ENCODE data around the gene PIBF1.
"Not testable (repeated sequence)": the region's sequence is repeated elsewhere in the genome, so short reads cannot be mapped to it uniquely, and the experiment has no call there.

The PIBF1 gene

DNA sequence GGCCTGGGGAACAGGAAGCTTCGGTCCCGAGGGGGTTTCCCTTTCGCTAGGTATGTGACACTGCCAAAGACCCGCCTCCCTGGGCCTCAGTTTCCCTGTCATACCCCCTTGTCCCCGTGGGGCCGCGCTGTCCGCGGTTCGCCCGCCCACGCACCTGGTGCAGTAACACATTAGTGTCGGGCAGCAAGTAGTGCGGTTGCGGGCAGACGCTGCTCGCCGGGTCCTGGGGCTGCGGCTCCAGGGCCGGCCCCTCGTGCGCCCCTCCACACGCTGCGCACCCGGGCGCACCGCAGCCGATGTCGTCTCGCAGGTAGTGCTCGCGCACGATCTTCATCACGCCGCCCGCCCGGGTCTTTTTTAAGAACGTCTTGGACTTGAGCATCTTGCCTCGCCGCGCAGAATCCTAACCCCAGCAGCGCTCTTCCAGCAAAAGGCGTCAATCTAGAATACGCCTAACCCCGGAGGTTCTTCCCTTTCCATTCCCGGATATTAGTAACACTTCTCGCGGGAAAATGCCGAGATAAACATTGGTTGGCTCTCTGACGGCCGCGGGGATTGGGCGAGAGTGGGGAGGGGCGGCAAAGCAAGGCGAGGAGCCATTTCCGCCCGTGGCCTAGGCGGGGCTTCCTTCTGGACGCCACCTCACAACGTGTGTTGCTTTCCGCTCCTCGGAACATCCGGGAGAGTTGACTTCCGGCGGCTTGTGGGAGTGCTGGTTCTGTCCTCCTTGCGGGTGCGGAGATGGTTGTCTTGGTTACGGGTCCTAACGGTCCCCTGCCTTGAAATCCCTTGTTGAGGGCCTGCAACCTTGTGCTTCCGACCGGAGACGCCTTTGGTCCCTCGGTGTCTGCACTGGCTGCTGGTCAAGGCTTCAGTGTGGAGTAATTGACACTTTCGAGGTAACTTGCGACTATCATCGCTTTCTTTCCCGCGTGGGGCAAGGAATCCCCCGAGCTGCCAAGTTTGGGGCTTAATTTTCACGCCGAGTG is at the start of gene PIBF1, which contains the start of gene DIS3:
TSS of gene PIBF1 (plus strand) at position 683 of the 989 bp plus-strand sequence. CDS start 1,337 bp downstream, outside the sequence.
TSS of gene DIS3 (minus strand) at position 450 of the 989 bp plus-strand sequence. CDS start at position 382, 68 bp downstream.
- peak; percentile 98 for DNase-seq

DNA sequence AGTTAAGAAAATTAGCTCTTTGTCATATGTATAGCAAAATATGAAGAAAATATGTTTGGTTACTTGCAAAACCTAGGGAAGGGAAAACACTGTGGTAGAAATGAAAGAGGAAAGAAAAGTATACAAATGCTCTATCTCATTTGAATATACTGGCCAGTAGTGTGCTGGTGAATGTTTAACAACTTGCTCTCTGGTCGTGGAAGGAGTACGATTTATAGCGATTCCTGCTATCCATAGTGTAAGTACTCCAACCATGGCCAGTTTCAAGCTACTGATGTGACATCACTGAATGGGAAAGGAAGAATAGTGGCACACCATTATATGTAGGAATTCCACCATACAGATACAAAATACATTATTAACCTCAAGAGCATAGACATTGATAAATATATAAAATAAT is 44.9 kb upstream of the PIBF1 start:
- DNase-seq, result no peak

- no peak for DNase-seq
Observed at GRCh38 chr13:72740015-72740414, 41.9 kb upstream of the PIBF1 start.

DNA sequence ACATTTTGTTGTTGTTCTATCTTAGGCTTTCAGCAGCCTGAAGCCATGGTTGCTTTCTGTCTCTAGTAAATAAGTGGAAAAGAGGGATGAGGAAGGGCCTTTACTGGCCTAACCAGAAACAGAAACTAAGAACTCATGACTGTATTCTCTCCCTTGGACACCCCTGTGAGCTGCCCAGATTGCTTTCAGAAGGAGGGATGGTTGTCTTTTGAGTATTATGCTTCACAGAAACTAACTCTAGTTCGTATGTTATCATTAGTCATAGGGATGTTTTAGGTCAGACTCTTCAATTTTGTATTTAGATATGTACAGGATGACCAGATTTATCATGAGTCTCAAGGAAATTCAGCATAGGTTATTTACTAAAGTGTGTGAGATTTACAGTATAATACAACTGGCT is 36.7 kb upstream of the PIBF1 start:
- DNase-seq, result no peak

- DNase-seq, result no peak
Observed at GRCh38 chr13:72751220-72751619, 30.7 kb upstream of the PIBF1 start.

DNA sequence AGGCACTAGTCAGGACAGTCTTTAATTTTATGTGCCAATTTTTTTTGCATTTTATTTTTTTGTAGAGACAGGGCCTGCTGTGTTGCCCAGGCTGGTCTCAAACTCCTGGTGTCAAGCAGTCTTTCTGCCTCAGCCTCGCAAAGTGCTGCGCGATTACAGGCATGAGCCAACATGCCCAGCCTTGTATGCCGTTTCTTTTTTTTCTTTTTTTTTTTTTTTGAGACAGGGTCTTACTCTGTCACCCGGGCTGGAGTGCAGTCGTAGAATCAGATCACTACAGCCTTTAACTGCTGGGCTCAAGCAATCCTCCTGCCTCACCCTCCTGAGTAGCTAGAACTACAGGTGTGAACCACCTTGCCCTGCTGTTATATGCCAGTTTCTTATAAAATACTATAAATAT is 27.8 kb upstream of the PIBF1 start:
- DNase-seq, result no peak

- DNase-seq, result no peak
Observed at GRCh38 chr13:72757792-72758535, 24.0 kb upstream of the PIBF1 start.

DNA sequence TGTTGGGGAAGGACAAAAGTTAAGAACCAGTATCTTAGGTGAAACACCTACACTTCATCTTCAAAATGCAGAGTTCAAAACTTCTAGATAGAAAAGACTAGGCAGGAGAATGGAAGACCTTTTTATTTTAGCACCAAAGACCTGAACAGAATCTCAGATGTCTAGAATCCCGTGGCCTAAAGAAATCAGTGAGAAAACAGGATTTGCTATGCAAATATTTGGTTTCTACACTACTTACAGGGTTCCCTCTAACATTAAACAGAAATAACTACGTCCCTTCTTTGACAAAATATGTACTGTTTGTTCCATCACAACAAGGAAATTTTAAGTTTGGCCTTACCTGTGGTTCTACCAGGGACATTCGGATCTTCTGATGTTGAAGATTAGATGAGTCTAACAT is 21.7 kb upstream of the PIBF1 start:
- DNase-seq, result no peak

DNA sequence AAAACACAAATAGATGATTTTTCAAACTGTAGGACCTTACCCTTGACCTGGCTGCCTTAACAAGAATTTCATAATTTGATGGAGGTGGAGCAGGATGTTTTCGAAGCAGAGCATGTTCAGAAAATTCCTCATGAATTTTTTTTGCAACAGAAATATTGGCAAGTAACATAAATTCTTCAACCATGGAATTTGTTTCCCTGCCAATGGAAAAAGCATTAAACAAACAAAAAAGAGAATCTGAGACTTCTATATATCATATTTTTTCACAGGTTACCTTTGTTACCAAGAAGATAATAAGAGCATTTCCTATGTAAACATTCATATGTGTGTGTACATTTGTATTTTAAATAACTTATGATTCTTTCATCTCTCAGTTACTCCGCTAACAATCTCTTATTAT is 18.5 kb upstream of the PIBF1 start:
- DNase-seq, result no peak

GRCh38 chr13:72774019-72774418 is 7.9 kb upstream of the PIBF1 start:
- no peak for DNase-seq

GRCh38 chr13:72782717-72783116 is 784 bp downstream of the PIBF1 start:
- no peak for DNase-seq

DNA sequence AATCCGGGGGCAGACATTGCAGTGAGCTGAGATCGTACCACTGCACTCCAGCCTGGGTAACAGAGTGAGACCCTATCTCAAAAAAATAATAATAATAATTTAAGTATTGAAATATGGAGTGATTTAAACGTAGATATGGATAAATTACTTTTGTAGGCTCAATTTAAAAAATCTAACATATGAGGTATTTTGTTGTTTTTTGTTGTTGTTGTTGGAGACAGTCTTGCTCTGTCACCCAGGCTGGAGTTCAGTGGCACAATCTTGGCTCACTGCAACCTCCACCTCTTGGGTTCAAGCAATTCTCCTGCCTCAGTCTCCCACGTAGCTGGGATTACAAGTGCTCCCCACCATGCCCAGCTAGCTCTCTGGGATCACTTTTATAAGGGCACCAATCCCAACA is 2.7 kb downstream of the PIBF1 start:
- DNase-seq, result not testable (repeated sequence)

DNA sequence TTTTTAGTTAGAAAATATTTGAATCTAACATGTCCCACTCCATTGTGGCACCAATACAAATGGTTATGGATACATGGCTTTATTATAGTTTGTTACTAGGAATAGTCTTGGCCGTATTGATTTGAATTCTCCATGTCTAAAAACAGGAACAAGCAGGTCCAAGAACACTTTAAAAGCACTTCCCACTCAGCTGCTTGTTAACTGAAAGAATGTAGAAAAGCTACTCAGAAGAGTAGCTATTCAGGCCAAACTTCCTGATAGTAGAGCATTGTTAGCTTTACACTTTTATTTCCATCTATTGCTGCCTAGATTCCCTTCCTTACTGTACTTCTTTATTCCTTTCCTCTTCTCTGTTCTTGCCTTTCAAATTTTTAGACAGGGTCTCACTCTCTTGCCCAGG is 6.9 kb downstream of the PIBF1 start:
- no peak for DNase-seq

DNA sequence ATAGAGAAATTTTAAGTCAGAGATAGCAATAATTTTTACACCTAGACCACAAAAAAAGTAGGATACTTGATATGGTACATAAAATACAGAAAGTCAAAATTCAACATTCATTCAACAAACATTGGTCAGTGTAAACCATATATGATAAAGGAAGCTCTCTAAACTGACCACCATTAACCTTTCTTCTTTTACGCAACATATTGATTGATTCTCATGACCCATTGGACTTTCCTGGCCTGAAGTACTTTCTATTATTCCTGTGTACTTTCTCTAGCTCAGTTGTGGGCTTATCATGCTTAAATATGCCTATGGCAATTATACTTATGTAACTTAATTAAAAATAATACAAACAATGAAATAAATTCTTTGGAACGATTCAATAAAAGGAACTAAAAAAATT is 10.7 kb downstream of the PIBF1 start:
- no peak for DNase-seq

GRCh38 chr13:72798817-72799216 is 16.9 kb downstream of the PIBF1 start:
- DNase-seq, result no peak

DNA sequence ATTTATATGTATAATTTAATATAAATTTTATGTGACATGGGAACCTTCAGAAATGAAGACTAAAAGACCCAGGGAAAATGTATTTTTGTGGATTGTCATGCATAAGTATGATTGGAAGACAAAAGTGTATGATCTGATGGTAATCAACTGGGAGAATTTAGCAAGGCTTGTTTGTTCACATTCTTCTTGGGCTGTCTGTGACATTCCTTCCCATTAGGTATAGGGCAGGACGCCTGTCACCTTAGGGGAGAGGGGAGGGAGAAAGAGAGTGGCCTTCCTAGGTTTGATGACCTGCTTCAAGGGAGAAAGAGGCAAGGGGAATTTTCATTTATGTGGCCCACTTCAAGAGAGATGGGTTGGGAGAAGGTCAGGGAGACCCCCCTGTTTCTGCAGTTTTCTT is 22.4 kb downstream of the PIBF1 start:
- no peak for DNase-seq

DNA sequence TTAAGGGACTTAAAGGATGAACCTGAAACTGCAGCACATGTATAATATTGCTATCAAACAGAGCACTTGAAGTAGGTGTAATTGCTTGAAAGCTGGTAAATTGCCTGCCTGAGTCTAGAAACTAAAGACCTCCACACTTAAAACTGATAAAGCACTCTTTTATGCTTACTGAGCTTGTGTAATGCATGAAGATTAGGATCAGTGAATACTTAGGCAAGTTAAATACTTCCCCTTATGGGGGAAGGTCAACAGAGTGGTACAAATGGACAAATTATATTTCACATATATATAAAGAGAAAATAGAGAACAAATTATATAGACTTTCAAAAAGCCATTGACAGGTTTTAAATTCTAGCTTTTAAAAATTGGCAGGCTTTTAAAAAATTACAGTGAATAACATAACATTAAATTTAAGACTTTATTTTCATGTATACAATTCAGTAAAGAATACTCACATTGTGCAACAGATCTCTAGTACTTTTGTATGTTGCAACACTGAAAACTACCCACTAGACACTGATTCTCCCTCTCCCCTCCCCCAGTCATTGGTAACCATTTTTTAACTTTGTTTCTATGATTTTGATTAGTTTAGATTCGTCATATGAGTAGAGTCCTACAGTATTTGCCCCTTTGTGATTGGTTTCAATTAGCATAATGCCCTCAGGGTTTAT is 23.9 kb downstream of the PIBF1 start:
- DNase-seq, result no peak

DNA sequence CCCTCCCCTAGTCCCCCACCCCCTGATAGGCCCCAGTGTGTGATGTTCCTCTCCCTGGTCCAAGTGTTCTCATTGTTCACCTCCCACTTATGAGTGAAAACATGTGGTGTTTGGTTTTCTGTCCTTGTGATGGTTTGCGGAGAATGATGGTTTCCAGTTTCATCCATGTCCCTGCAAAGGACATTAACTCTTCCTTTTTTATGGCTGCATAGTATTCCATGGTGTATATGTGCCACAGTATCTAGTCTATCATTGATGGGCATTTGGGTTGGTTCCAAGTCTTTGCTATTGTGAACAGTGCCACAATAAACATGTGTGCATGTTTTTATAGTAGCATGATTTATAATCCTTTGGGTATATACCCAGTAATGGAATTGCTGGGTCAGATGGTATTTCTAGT is 24.6 kb downstream of the PIBF1 start:
- DNase-seq, result not testable (repeated sequence)

DNA sequence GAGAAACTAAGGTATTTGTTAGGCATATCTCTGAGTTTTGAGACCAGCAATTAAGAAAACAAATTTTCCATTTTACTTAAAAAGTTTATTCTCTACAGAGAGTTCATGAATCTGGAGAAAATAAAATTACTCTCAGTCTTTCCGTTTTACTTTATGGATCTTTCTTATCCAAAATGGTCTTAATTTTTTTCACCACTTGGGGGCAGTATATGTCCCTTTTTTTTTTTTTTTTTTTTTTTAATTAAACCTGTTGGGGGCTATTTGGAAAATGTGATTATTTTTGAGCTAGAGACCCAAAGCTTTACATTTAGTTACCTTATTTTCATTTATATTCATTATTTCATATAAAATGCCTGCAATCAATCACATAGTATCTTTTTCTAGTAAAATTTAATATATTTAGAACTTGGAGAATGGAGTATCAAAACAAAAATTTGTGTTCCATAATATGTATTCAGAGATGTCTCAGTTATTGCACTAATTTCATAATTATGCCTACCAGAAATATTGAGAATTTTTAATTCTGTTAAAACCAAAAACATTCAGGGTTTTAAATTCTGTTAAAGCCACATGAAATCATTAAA is 27.1 kb downstream of the PIBF1 start:
- no peak for DNase-seq

DNA sequence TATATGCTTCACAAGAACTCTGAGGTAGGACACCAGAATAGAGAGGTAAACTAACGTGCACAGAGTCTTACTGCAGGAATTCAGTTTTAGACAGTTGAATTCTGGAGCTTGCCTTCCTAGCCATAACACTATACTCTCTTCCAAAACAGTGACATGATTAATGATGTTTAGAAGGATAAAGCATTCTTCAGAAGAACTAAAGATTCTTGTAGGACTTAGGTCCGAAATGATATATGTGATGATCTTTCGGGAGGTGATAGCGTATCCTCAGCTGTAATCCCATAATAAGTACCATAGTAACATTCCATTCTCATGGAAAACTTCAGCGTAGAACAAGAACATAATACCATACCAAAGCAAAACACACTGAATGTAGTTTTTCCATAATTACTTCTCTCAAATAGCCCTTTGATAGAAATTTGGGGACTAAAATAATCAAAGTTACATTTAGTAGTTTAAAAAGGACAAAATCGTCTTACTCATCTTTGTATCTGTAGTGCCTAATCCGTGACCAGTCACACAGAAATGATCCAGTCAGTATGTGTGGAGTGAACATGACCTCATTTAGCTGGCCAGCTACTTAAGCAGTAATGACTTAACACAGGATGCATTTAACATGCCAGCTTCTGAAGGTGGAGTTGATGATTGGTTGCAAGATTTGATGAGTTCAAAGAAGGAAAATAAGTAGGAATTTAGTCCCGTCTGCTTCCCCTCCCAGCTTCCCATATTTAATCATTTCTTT is 38.4 kb downstream of the PIBF1 start:
- DNase-seq, result no peak

DNA sequence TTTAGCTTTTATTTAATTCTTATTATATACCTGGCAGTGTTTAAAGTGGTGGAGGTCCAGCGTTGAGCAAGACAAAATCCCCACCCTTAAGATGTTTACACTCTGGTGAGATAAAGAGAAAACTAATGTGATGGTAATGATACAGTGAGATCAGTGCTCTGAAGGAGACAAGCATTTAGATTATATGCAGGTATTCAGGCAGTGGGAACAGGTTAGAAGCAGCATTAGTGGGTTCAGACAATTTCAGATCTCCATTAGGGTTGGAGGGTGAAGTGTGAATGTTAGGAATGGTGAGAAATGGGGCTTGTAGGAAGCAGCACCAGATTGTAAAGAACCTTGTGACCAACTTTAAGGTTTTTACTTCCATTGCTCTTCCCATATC is 39.0 kb downstream of the PIBF1 start:
- DNase-seq, result no peak

DNA sequence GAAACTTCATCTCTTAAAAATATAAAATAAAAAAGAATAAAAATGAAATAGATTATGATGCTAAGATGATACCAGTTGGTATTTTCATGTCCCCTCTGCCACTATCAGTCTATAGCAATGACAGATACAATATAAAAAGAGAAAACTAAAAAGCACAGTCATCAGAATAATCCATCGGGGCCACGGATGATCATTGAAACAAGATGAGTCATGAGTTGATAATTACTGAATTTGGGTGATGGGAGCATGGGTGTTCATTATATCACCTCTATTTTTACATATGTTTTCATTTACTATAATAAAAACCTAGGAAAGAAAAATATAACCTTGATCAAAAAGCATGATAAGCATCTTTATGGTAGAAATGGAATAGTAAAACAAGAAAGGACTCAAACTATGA is 41.1 kb downstream of the PIBF1 start:
- DNase-seq, result no peak
